HG02610 (cell line): ENCODE data around the gene KCNN2.

Source experiments
- ATAC-seq: cut with Tn5 transposase; IDR thresholded peaks from one replicate; pipeline ENCODE4 v1.9.1; 2021; ENCODE audit warnings: mild to moderate bottlenecking, moderate library complexity; ENCODE audit not compliant: unreplicated experiment

Gene KCNN2

DNA sequence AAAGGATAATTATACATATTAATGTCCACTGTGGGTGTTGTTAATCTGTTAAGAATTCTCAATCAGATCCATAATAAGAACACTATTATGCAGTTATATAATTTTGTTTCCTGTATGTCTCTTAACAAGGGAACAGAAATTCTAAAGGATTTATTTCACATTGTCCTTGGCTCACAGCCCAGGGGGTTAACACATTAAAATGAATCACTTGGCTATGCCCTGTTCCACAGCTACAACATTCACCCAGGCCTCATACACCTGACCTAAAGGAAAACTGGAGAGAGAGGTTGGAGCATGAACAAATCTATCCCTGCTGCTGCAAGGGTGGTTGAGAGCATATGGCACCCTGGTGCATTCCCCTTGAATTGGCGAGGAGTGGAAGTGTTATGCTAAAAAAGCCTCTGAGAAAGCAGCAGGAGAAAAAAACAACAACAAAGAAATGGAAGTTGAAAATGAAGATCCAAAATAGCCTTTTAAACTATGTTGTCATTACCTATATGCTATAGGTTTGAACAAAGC lies 116.0 kb downstream of the KCNN2 start:
- no peak for ATAC-seq

DNA sequence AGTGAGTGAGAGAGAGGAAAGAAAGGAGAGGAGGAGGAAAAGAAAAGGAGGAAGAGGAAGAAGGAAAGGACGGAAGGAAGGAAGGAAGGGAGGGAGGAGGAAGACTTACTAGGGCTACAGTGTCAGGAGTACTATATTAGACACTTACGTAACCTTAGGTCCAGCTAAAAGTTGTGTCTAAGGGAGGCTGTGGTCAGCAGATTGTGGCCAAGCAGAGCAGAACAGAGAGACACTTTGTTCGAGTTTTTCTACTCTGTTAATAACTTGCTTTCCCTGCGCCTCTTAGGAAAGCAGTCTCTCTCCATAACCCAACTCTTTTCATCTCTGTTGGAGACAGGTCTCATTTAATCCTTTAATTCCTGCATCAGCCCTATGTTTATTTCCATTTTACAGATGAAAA lies 138.9 kb downstream of the KCNN2 start:
- ATAC-seq, result no peak

DNA sequence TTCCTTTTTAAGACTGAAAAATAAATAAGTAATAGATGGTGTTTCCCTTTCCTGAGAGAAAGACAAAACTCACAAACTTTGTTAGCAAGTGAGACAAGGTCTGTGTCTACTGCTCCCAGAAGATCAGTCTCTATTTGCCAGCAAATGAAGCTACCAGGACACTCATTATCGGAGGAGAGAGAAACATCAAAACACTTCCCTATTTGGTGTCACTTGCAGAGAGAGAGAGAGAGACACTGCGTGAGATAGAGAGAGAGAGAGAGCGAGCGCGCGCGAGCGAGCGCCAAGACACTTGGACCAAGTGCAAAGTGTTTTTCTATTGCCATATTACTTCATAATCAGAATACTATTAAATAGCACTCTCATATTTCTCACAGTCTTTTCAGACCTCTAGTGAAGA lies 142.7 kb downstream of the KCNN2 start:
- no peak for ATAC-seq

DNA sequence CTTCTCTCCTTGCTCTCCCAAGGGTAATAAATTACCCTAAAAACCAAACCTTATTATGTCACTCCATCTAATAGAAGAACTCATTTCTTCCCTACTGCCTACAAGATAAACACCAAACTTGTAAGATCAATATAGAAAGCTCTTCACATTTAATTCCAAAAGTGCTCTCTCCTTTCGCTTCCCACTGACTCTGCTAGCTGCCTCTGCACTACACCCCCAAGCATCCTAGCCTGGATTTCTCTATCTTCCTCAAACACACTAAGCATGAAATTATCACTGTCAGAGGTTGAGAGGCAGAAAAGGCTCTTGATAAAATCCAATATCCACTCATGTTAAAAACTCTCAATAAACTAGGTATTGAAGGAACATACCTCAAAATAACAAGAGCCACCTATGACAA lies 162.4 kb downstream of the KCNN2 start:
- no peak for ATAC-seq

DNA sequence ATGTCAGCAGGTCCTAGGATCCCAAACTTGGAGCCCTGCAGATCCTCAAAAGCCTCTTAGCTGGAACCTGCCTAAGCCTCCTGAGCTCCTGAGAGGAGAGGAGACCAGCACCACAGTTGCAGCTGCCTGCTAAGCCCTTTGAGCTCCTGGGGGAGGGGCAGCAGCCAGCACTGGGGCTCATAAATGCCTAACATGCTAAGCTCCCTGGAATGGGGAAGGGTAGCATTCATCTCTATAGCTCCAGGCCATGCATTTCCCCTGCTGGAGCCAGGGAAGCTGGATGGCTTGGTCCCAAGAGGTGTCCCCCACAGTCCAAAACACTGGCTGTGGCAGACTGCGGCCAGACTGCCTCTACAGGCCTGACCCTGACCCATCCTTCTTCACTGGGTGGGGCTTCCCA lies 182.7 kb downstream of the KCNN2 start:
- ATAC-seq, result no peak
